ENCODE data around the gene ITGA4.
A peak's percentile ranks its signal among the peaks of the same experiment; 100 is the strongest.
"Not testable (repeated sequence)": the region's sequence is repeated elsewhere in the genome, so short reads cannot be mapped to it uniquely, and the experiment has no call there.

ITGA4 gene

DNA sequence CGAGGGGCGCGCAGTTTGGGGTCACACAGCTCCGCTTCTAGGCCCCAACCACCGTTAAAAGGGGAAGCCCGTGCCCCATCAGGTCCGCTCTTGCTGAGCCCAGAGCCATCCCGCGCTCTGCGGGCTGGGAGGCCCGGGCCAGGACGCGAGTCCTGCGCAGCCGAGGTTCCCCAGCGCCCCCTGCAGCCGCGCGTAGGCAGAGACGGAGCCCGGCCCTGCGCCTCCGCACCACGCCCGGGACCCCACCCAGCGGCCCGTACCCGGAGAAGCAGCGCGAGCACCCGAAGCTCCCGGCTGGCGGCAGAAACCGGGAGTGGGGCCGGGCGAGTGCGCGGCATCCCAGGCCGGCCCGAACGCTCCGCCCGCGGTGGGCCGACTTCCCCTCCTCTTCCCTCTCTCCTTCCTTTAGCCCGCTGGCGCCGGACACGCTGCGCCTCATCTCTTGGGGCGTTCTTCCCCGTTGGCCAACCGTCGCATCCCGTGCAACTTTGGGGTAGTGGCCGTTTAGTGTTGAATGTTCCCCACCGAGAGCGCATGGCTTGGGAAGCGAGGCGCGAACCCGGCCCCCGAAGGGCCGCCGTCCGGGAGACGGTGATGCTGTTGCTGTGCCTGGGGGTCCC lies at the start of gene ITGA4:
Gene ITGA4 (plus strand): TSS at position 266 of the 620 bp plus-strand sequence. CDS start 269 bp downstream, at position 535.
- DNase-seq (ENCODE audit: low read depth) = peak; percentile 79

DNA sequence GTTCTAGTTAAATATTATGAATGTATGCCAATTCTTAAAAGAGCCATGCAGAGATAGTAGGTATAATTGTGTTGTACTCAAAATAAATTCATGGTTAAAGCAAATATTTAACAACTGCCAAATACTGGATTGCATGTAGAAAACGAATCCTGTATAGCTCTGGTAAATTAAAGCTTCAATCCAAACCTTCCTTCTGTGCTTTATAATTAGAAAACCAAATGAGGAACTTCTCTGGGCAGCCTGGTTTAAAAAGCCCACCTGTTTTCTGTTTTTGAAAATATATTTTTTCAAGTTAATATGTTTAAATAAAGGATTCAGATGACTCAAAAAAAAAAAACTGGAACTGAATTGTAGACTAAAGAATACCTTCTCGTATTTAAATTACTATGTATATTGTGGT lies 48.3 kb upstream of the ITGA4 start:
- no peak for DNase-seq (ENCODE audit: low read depth)

DNA sequence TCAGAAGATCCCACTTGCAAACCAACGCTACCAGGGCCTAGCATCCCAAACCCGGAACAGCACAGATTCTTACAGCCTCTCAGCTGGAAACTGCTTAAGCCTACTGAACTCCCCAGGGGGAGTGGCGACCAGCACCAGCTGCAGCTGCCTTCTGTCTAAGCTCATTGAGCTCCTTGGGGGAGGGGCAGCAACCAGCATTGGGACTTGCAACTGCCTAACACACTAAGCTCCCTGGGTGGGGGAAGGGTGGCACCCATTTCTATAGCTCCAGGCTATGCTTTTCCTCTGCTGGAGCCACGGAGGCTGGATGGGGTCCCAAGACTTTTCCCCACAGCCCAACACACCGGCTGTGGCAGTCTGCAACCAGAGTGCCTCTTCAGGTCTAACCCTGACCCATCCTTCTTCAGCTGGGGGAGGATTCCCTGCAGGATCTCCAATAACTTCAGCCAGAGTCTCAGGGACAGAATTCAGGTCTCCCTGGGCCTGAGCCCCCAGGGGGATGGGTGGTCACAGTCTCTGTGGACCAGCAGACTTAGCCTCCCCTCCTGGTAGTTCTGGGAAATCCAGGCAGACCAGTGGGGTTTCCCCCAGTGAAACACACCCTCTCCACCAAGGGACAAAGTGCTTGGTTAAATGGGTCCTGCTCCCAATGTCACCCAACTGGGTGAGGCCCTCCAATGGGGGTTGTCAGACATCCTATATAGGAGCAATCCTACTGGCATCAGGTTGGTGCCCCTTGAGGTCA lies 45.9 kb upstream of the ITGA4 start:
- no peak for DNase-seq (ENCODE audit: low read depth)

DNA sequence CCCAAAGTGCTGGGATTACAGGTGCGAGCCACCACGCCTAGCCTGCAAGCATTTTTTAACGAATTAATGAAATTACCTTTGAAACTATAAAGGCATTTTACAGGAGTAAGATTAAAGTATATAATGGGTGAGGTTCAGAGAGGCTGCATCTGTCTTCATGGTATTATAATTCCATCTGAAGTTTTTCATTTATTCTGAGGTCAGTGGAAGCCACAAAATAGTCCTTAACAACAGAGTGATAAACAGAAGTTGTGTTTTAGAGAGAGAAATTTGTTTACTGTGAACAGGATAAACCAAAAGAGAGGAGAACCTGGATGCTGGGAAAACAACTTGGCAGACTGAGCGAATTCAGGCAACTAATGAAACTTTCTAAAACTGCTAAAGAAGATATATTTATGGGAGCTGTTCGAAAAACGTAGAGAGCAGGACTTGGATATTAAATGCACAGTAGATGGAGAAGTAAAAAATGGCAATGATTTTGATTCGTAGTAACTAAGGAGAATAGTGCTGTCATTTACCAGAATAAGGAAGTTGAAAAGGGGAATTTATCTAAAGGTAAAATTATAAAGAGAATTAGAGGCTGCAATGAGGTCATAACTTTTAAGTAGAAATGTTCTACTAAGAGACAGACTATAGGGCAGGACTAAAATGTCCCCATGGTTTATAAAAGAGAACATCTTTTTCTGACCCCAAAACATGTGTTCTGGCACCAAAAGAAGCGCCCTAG lies 37.9 kb upstream of the ITGA4 start:
- DNase-seq (ENCODE audit: low read depth) = no peak

DNA sequence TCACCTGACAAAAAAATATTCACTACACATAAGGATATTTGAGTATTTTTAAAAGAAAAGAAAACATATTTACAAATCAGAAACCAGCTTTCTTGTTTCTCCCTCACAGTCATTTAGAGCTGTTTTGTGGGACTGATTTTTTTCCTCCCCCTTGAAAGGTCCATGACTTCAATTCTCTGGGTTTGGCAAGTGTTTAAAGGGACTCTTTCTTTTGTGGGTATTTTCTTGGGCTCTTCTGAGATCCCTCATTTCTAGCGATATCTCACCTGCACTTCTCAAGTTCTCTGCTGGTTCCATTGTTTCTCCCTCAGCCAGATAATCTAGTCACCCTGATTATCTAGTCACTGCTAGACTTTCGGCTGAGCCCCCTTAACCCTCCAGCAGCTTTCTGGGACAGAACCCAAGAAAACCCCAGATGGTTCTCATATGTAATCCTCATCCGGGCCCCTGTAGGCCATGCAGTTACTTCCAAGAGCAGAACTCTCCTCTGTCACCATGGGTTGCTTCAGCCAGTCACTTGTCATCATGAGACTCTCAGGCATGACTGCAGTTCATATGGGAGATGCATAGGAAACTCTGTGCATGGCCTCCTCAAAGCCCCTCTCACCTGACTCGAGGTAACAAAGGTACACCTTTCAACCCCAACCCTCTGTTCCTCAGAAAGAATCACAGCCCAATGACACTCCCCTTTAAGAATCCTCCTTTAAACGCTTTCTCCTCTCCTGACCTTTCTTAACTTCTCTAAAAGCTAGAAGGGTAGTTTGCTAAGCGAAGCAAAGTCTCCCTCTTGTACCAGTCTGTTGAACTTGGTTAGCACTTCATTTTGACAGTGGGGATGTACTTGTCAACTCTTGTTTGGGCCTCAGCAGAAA lies 36.7 kb upstream of the ITGA4 start:
- DNase-seq (ENCODE audit: low read depth) = no peak

DNA sequence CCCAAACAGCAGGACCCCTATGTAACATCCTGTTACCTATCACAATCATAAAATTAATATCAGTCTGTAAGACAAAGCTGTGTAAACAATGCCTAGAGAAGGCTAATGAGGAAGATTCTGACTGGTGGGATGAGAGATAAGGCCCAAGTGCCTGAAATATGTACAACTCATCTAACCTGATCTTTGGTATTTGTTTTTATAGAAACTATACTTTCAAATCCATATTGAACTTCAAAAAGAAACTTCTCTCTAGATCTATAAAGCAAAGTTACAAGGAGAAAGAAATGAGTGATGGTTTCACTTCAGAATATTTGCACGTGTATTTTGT lies 36.1 kb upstream of the ITGA4 start:
- no peak for DNase-seq (ENCODE audit: low read depth)

DNA sequence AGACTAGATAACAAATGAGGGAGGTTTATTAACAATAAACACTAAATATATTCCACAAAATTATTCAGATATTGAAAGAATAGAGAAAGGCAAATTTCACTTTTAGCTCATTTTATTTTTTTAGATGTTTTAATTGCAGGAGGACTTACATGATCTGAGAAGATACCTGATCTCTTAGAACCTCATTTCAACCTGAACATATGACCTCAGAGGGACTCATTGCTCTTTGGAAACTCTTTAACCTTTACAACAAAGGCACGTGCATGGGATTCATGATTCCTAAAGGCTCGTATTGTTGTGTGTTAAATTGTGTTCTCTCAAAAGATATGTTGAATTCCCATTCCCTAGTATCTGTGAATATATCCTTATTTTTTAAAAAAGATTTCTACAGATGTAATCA lies 35.7 kb upstream of the ITGA4 start:
- no peak for DNase-seq (ENCODE audit: low read depth)

DNA sequence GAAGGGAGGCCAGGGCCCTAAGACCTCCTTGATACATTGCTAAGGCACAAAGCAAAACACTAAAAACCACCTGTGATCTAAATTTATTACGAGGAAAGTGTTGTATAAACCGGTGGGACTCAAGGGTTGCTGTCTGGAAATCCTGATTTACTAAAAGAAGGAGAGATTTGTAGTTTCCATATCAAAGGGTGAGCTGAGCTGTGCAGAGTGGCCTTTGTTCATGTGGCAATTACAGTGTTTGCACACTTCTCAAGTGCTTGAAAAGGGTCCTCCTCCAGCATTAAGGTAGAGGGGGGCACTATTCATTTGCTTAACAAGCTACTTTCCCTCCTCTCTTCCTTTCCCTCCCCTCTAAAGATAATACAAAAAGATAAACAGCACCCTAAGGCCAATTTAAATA lies 30.5 kb upstream of the ITGA4 start:
- no peak for DNase-seq (ENCODE audit: low read depth)

DNA sequence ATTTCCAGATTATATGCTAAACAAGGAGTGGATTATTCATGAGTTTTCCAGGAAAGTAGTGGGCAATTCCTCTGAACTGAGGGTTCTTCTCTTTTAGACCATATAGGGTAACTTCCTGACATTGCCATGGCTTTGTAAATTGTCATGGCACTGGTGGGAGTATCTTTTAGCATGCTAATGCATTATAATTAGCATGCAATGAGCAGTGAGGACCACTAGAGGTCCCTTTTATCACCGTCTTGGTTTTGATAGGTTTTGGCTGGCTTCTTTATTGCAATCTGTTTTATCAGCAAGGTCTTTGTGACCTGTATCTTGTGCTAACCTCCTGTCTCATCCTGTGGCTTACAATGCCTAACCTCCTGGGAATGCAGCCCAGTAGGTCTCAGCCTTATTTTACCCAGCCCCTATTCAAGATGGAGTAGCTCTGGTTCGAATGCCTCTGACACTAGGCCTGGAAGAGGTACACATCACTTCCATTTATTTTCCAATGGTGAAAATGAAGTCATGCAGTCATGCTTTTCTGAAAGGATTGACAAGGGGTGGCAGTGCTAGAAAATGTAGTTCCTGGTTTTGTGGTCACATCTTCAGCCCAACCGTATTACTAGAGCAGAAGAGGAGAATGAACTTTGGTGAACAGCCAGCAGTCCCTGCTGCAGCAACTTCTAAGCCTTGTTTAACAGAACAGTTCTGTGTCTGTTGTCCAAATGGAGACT lies 26.6 kb upstream of the ITGA4 start:
- no peak for DNase-seq (ENCODE audit: low read depth)

DNA sequence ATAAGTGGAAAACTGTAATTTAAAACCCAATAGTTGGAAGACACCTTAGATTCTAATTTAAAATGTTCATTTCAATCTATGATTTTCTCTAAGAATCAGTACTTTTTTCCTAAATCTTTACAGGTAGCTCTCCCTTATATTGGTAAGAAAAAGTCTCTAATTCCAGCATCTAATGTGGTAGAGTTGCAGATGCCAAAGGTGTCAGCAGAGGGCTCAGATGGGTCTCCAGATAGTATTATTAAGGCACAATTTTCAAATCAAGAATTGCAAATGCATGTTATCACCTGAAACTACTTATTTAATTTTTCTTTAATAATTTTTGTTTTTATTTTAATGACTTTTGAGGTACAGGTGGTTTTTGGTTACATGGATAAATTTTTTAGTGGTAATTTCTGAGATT lies 25.5 kb upstream of the ITGA4 start:
- no peak for DNase-seq (ENCODE audit: low read depth)

DNA sequence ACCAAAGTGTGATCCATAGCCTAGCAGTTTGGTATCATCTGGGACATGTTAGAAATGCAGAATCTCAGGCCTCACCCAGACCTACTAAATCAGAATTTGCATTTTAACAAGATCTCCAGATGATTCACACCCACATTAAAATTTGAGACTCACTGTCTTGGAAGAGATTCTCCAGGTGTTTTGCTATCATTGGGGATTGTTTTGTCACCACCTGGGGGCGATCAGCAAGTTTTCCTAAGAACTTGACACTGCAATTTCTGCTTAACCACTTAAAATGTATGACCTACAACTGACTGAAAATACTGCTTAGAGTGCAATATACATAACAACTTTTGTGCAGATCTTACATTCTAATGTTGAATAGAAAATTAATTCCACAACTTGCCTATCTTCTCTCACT lies 18.9 kb upstream of the ITGA4 start:
- DNase-seq (ENCODE audit: low read depth) = no peak

DNA sequence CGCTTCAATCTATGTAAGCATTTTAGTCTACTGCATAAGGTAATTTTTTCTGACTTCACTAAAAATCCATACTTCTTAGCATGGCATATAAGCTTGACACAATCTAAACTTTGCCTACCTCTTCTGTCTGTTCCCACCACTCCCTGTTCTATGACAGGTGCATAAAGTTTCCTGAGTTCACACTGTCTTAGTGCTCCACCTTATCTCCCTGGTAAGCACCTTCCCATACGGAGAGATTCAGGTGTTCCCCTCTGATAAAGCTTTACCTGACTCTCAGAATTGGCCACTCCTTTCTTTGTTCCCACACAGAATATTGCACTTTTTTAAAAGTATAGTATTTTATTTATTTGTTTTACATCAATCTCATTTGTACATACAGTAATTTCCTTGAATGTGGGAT lies 16.8 kb upstream of the ITGA4 start:
- DNase-seq (ENCODE audit: low read depth) = no peak

DNA sequence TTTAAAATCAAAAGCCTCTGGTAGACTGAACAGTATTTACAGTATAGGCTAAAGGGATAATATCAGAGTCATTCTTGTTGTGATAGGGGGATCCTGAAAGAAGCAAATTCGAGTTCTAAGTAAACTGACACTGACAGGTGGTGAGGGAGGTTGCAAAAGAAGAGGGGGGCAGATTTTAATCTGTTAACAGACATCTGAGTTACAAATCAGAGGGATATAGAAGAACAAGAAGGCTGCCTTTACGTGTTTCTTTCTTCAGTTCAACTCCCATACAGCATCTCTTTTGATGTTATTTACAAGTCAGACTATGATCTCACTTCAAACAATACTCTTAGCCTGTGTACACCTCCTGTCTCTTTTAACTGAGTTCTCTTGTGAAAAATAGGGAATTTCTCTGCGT lies 16.3 kb upstream of the ITGA4 start:
- DNase-seq (ENCODE audit: low read depth) = no peak

DNA sequence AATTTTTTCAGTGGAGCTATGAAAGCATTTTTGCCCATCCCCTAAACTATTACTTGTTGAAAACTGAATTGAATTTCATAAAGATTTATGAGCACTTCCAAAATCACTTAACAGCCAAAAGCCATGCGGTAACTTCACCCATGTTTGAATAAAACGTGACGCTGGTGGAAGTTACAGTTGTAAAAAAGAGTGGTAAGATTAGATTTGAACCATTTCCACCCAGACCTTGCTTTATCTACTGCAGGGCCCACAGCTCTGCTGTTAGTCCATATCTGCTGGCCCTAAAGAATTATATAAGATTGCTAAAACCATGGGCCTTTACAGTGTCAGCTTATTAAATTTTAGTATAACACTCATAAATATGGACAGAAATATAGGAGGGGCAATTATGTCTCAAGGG lies 15.5 kb upstream of the ITGA4 start:
- no peak for DNase-seq (ENCODE audit: low read depth)

DNA sequence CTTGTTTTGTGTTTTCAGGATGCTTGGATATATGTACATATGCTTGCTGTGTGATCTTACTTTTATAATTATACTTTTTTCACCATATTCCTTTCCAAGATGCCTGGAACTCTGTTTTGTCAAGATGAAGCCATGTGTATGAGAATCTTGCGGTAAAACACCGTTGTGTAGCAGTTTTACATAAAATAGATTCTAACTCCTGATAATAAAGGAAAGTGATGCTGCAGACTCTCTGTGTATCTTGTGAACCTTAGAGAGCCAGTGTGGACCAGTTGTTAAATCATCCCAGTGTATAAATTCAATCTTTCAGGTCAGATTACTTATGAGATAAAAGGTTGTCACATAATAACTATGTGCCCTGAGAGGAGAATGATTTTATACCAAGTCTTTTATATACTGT lies 12.5 kb upstream of the ITGA4 start:
- no peak for DNase-seq (ENCODE audit: low read depth)

DNA sequence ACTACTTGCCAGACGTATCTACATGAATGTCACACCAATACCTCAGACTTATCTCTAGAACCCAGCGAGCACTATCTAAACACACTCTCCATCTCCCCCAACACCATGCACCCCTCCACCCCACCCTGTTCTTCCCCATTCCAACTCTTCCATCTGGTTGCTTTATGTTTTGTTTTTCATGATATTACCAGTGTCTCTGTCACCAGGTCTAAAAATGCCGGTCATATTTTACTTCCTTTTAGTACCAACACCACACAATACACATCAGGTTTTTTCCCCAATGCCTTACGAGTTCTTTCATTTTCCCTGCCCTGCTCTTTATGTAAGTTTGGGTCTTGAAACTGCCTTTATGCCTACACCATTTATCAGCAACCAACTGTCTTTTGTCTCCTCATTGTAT lies 10.2 kb upstream of the ITGA4 start:
- DNase-seq (ENCODE audit: low read depth) = no peak

DNA sequence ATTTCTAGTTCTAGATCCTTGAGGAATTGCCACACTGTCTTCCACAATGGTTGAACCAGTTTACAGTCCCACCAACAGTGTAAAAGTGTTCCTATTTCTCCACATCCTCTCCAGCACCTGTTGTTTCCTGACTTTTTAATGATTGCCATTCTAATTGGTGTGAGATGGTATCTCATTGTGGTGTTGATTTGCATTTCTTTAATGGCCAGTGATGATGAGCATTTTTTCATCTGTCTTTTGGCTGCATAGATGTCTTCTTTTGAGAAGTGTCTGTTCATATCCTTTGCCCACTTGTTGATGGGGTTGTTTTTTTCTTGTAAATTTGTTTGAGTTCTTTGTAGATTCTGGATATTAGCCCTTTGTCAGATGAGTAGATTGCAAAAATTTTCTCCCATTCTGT lies 7.9 kb upstream of the ITGA4 start:
- DNase-seq (ENCODE audit: low read depth) = not testable (repeated sequence)

DNA sequence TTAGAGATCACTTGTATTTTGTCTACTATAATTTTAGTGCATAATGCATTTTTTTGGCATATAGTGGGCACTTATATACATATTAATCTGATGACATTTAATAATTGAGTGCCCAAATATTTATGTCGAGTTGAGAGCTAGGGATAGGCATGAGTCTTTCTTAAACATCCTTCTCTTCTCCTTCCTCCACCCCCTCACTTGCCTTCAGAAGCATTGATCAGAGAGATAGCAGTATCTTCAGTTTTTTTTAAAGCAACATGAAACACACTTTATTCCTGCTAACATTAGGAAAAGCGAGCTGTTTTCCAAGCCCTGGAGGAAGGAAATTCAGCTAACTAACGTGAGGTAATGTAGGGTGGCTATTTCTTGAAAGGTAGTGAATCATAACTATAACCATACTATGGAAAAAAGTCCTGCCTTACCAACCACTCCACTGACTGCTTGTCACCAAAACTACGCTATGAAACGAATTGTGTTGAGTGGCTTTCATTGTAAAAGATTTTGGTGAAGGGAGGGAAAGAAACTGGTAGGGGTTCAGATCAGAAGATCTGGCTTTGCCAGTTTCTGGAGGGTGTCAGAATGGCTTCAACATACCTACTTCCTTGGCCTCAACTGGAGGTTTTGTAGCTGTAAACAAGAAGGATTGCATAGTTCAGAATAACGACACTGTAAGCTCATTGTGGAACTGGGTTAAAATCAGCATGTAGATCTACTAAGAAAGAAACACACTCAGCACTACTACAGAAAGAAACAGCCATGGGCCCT lies 2.3 kb upstream of the ITGA4 start:
- no peak for DNase-seq (ENCODE audit: low read depth)

DNA sequence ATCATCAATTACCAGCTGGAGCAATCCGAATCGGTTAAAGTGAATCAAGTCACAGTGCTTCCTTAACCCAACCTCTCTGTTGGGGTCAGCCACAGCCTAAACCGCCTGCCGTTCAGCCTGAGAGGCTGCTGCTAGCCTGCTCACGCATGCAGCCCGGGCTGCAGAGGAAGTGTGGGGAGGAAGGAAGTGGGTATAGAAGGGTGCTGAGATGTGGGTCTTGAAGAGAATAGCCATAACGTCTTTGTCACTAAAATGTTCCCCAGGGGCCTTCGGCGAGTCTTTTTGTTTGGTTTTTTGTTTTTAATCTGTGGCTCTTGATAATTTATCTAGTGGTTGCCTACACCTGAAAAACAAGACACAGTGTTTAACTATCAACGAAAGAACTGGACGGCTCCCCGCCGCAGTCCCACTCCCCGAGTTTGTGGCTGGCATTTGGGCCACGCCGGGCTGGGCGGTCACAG lies 496 bp upstream of the ITGA4 start:
- no peak for DNase-seq (ENCODE audit: low read depth)

DNA sequence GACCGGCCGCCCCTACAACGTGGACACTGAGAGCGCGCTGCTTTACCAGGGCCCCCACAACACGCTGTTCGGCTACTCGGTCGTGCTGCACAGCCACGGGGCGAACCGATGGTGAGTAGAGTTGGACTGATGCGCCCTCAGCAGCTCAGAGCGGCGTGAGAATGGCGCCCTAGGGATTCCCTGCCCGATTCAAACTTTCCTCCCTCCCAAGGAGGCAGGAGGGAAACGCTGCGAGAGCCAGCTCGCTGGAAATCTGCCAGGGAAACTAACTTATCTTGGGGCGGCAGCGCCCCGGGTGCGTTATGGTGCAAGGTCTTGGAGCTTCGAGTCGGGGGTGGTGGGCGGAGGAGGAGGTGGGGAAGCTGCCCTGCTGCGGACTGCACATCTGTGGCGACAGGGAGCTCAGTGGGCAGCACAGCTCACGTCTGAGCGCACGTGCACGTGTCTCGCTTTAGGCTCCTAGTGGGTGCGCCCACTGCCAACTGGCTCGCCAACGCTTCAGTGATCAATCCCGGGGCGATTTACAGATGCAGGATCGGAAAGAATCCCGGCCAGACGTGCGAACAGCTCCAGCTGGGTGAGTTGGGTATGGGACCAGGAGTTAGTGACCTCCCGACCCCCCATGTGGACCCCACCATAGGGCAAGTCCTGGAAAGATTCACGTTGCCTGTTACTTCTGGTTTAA lies 697 bp downstream of the ITGA4 start:
- peak; percentile 47 for DNase-seq (ENCODE audit: low read depth)

All from fibroblast of gingiva (primary cell).